ENCODE data around the gene MRPL54. TPM values are rescaled to one million over a fixed set of nuclear protein-coding genes. Genes with fewer than 3 reads are reported as not detected.

MRPL54 gene
- total RNA-seq, 4 donors from 2014 or later, result 31.8 to 90.1 (median 76.3) TPM

DNA sequence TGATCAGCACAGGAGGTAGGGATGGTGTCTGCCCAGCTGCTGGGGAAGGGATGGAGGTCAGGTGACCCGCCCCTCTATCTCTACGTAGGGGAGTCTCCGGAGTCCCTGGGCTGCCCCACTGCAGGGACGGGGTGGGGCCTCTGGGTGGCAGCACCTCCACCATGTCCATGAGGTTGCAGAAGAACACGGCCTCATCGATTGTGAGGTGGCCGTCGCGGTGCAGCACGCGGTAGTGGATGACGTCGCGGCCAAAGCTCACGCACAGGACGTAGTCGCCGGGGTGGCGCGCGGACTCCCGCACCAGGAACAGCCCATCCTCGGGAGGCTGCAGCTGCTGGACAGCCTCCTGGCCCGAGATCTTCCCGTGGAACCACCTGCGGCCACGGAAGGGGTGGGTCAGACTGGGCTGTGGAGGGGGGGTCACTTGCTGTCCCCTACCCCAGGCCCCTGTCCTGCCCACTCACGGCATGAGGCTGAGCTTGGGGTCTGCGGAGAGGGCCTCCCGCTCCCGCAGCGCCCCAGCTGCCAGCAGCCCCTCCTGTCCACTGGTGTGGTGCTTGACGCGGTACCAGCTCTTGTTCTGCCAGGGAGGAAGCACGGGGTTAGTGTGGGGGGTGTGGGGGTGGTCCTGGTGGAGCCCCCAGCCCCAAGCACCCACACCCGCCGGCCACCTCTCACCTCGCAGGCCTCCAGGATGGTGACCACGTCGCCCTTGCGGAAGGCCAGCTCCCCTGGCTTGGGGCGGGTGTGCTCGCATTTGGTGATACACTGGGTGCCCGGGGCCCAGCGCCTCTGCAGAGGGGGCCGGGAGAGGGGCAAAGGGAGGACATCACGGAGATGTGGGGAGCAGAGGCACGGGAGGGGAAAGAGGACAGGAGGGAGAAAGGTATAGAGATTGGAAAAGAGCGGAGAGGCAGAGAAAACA, 21.4 kb downstream of the MRPL54 start:
- H3K4me3 ChIP-seq, result no peak overlapping the region
- peaks cover 0 to 13% (median 0%) of the 10 kb centered on the region in 3 donors for H3K4me1 ChIP-seq
- H3K27me3 ChIP-seq, result peaks cover 74% of the 10 kb centered on the region
- peaks cover 0 to 31% (median 2%) of the 10 kb centered on the region in 3 donors for H3K9me3 ChIP-seq
- H3K36me3 ChIP-seq, result no peaks in the 10 kb centered on the region
- no peak overlapping the region for H3K27ac ChIP-seq
- TF ChIP-seq, protein P1, sequence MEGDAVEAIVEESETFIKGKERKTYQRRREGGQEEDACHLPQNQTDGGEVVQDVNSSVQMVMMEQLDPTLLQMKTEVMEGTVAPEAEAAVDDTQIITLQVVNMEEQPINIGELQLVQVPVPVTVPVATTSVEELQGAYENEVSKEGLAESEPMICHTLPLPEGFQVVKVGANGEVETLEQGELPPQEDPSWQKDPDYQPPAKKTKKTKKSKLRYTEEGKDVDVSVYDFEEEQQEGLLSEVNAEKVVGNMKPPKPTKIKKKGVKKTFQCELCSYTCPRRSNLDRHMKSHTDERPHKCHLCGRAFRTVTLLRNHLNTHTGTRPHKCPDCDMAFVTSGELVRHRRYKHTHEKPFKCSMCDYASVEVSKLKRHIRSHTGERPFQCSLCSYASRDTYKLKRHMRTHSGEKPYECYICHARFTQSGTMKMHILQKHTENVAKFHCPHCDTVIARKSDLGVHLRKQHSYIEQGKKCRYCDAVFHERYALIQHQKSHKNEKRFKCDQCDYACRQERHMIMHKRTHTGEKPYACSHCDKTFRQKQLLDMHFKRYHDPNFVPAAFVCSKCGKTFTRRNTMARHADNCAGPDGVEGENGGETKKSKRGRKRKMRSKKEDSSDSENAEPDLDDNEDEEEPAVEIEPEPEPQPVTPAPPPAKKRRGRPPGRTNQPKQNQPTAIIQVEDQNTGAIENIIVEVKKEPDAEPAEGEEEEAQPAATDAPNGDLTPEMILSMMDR (IDR thresholded peaks at IDR 0.05), result no peak
- TF ChIP-seq POLR2A (IDR thresholded peaks at IDR 0.05) (no peak), POLR2AphosphoS5 (IDR thresholded peaks at IDR 0.05) (no peak), EP300 (IDR thresholded peaks at IDR 0.05) (no peak)
- 57% methylated on average over 1 of the region's 49 CpGs; no CpG with 5 or more reads in 1 of the 2 donors for WGBS, 2 donors (ENCODE audit: low coverage in 1 of 2)
- ATAC-seq, result no peak

DNA sequence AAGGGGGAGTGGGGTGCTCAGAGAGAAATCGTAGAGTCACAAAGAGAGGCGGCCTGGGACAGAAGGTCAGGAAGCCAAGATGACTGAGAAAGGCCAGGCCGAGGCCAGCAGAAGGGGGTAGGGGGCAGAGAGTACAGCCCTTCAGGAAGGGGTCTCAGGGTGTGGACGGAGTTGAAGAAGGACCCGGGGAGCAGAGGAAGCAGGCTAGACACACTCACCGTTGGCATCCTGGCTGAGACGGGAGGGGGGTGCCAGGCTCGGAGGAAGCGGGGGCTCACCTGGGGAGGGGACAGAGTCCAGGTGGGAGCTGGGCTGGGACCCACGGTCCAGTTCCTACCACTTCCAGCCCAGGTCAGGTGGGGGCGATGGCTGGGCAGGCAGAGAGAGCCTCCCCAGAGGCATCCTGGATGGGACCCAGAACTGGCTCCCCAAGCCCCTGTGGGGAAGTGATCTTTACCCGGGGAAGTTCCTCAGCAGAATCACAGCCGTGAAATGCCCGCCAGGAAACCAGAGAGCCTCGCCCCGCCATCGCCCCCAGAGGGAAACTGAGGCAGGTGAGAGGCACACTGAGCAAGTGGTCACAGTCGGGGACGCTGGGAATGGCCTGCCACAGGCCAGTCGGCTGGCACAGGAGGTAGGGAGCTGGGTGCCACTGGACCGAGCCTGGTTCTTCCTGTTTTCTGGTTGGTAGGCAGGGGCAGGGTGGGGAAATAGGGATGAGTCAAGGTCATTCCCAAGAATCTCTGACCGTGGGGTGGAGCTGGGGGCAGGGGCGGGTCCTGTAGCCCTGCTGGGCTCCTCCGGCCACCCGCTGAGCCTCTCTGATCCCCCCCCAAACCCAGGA, 22.3 kb downstream of the MRPL54 start:
- Histone ChIP-seq H3K27me3 (peaks cover 67% of the 10 kb centered on the region), H3K27ac (no peak overlapping the region), H3K4me1 (peaks cover 0 to 13% (median 0%) of the 10 kb centered on the region in 3 donors), H3K9me3 (peaks cover 0 to 31% (median 2%) of the 10 kb centered on the region in 3 donors), H3K4me3 (peak overlapping the region in 1 of 2 donors; percentile 42), H3K36me3 (no peaks in the 10 kb centered on the region)
- 19% methylated on average over 3 to 14 of the region's 25 CpGs for WGBS, 2 donors (ENCODE audit: low coverage in 1 of 2)
- no peak for ATAC-seq
- TF ChIP-seq POLR2A (IDR thresholded peaks at IDR 0.05) (no peak), POLR2AphosphoS5 (IDR thresholded peaks at IDR 0.05) (no peak), EP300 (IDR thresholded peaks at IDR 0.05) (no peak)
- TF ChIP-seq, protein P1 (IDR thresholded peaks at IDR 0.05), result no peak

DNA sequence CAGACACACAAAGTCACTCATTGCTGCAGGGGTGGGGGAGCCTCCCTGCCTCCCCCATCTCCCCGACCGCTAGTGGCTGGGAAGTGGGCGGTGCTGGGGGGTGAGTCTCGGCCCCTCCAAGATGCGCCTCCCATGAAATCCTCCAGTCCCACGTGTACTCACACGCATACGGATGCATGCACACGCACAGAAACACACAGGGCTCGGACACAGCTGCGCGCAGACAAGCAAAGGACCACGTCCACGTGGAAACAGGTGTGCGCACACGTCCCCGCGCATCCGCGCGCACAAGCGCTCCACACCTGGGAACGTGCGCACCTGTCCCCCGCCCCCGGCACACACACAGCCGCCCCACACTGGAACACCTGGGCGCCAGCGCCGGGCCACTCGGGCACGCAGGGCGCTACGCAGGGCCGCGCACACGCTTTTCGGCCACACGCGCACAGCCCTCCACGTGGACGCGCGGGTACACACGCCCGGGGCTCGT, 23.0 kb downstream of the MRPL54 start:
- H3K27ac ChIP-seq, result no peak overlapping the region
- no peaks in the 10 kb centered on the region for H3K36me3 ChIP-seq
- peaks cover 0 to 29% (median 2%) of the 10 kb centered on the region in 3 donors for H3K9me3 ChIP-seq
- ATAC-seq, result no peak
- H3K4me3 ChIP-seq, result peak overlapping the region in 1 of 2 donors; percentile 42
- no CpG with 5 or more reads among the region's 47 CpGs for WGBS, 2 donors (ENCODE audit: low coverage in 1 of 2)
- peaks cover 74% of the 10 kb centered on the region for H3K27me3 ChIP-seq
- TF ChIP-seq EP300 (IDR thresholded peaks at IDR 0.05), result no peak
- peak in 1 of 2 donors; percentile 11 for TF ChIP-seq POLR2A (IDR thresholded peaks at IDR 0.05)
- TF ChIP-seq, protein P1 (IDR thresholded peaks at IDR 0.05), result no peak
- TF ChIP-seq POLR2AphosphoS5 (IDR thresholded peaks at IDR 0.05), result no peak
- H3K4me1 ChIP-seq, result peaks cover 0 to 13% (median 0%) of the 10 kb centered on the region in 3 donors

DNA sequence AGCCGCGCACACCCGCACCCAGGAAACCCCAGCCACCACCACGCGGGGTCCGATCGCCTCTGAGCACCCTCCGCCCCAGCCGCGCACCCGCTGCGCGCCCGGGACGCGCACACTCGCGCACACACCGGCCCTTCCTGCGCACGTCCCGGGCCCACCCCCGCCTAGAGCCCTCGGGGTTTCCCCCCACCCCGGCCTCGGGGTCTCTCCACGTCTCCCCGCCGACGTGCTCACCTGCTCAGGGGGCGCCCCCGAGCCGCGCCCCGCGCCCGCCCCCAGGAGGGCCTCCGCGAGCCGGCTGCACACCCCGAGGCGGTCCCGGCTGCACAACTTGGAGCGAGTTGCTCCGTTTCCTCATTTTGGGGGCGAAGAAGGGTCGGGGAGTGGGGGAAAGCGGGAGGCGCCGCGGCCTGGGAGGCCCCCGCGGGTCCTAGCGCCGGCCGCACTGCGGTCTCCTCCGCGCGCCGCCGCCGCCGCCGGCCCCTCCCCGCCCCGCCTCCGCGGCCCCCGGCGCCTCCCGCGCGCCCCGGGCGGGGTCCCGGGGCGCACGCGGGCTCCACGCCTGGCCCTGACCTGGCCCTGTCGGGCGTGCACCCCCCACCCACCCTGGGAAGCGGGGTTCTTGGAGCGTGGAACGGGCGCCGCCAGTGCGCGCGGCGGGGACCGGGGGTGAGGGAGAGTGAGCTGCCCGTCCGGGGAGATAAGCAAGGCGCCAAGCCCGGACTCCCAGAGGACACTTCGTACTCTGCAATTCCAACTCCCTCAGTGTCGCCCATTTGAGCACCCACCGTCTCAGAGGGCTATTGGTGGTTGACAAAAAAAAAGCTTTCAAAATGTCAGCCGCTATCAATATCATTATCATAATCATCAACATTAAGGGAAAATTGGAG, 23.7 kb downstream of the MRPL54 start, which contains the start of gene MATK:
Gene MATK (minus strand): TSS at position 444 of the 887 bp plus-strand sequence. CDS start 1,246 bp downstream, outside the sequence.
- H3K36me3 ChIP-seq, result no peaks in the 10 kb centered on the region
- H3K4me1 ChIP-seq, result peaks cover 0 to 13% (median 0%) of the 10 kb centered on the region in 3 donors
- H3K27me3 ChIP-seq, result peaks cover 79% of the 10 kb centered on the region
- peak within 1 kb of the TSS in 1 of 2 donors; percentile 42 for H3K4me3 ChIP-seq
- H3K27ac ChIP-seq, result no peak within 1 kb of the TSS
- 36 to 43% methylated on average over 3 to 4 of the region's 101 CpGs for WGBS, 2 donors (ENCODE audit: low coverage in 1 of 2)
- peaks cover 0 to 29% (median 2%) of the 10 kb centered on the region in 3 donors for H3K9me3 ChIP-seq
- no peak for ATAC-seq
- TF ChIP-seq, protein P1 (IDR thresholded peaks at IDR 0.05), result no peak
- TF ChIP-seq POLR2A (IDR thresholded peaks at IDR 0.05), result no peak
- TF ChIP-seq EP300 (IDR thresholded peaks at IDR 0.05), result no peak
- no peak for TF ChIP-seq POLR2AphosphoS5 (IDR thresholded peaks at IDR 0.05)

Measured in gastroesophageal sphincter (tissue), 4 donors.